Measurements from ENCODE around the gene CNKSR3. TPM values are rescaled to one million over a fixed set of nuclear protein-coding genes. Genes with fewer than 3 reads are reported as not detected.
A peak's percentile ranks its signal among the peaks of the same experiment; 100 is the strongest.

CNKSR3 gene
- total RNA-seq, 4 donors from 2014 or later, result 7.6 to 29.6 (median 12.4) TPM

DNA sequence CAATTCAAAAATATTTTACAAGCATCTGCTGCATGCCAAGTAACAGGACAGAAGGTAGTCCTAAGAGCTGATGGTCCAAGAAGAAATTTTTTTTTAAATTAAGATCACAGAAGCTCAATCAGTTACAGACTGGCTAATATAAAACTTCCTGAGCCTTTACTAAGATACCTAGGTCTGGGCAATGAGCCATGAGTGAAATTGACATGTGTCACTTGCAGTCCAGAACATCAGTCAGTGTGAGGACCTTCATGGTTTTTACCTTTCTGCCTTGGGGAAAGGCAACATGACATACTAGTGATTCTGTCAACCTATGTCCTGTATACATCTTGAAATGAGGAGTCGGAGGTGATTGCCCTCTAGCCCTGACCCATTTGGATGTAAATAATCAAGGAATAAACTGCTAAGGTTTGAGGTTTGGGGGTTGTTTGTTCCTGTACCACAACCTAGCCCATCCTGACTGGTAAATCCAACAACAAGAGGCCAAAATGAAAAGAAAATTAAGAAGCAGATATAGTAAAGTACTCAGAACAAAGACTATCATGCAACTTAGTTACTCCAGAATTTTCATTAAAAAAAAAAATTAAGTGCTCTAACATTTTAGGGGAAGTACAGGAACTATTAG, 70.0 kb downstream of the CNKSR3 start:
- intact Hi-C loops (cut with DNase I; ENCODE audit: low total_unique reads), result no loop called here
- no peak overlapping the region for H3K27ac ChIP-seq

DNA sequence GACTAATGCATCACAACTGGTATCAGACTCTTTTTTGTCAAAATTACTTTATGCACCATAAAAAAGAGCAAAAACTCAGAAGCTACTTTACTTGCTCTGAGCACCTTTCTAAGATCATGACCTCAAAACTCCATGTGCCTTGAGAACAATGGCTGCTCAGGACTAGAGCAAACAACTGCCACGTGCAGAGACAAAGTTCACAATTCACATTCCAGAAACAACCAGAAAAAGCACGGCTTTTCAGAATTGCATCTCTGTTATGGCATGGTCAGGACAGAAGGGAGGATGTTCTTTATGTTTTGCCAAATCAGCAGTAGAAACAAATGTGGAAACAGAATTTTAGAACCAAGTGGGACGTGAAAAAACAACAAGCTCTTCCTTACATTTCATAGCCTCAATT, 70.5 kb downstream of the CNKSR3 start:
- H3K27me3 ChIP-seq, result no peaks in the 10 kb centered on the region
- H3K27ac ChIP-seq, result no peak overlapping the region
- no peak overlapping the region for H3K4me3 ChIP-seq
- no peaks in the 10 kb centered on the region for H3K36me3 ChIP-seq
- no peak for DNase-seq
- intact Hi-C loops (cut with DNase I; ENCODE audit: low total_unique reads), result no loop called here
- TF ChIP-seq CTCF (IDR thresholded peaks at IDR 0.05) (no peak), POLR2A (IDR thresholded peaks at IDR 0.05) (no peak)
- H3K9me3 ChIP-seq, result no peaks in the 10 kb centered on the region
- no peaks in the 10 kb centered on the region for H3K4me1 ChIP-seq

More for the DNA sequence above, 70.0 kb downstream of the CNKSR3 start:
- no peaks in the 10 kb centered on the region for H3K4me1 ChIP-seq
- no peaks in the 10 kb centered on the region for H3K27me3 ChIP-seq
- H3K4me3 ChIP-seq, result no peak overlapping the region
- DNase-seq, result no peak
- no peaks in the 10 kb centered on the region for H3K9me3 ChIP-seq
- TF ChIP-seq POLR2A (IDR thresholded peaks at IDR 0.05) (no peak), CTCF (IDR thresholded peaks at IDR 0.05) (no peak)
- H3K36me3 ChIP-seq, result no peaks in the 10 kb centered on the region

DNA sequence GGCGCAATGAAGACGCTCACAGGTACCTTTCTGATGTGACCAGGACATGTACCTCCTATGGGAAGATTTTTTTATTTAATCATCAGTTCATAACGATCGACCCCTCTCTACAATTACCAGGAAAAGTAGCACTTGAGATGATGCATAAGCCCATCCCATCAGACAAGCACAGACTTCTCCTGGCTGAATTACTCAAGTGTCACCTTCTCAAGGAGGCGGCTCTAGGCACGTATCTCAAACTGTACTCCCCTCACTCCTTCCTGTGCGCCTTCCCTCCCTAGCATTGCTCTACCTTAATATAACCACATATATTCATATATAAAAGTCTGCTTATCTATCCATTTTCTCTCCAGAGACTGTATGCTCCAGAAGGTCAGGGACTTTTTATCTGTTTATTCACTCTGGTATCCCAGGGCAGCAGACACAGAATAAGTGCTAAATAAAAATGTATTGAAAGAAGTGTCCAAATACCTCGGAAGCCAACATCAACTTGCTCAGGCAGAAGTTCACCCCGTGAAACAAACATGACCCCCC, 71.5 kb downstream of the CNKSR3 start:
- Histone ChIP-seq H3K9me3 (no peaks in the 10 kb centered on the region), H3K4me3 (no peak overlapping the region), H3K4me1 (no peaks in the 10 kb centered on the region), H3K27ac (no peak overlapping the region), H3K27me3 (no peaks in the 10 kb centered on the region), H3K36me3 (no peaks in the 10 kb centered on the region)
- no peak for DNase-seq
- no peak for TF ChIP-seq CTCF (IDR thresholded peaks at IDR 0.05)
- no peak for TF ChIP-seq POLR2A (IDR thresholded peaks at IDR 0.05)
- intact Hi-C loops (cut with DNase I; ENCODE audit: low total_unique reads), result no loop called here

DNA sequence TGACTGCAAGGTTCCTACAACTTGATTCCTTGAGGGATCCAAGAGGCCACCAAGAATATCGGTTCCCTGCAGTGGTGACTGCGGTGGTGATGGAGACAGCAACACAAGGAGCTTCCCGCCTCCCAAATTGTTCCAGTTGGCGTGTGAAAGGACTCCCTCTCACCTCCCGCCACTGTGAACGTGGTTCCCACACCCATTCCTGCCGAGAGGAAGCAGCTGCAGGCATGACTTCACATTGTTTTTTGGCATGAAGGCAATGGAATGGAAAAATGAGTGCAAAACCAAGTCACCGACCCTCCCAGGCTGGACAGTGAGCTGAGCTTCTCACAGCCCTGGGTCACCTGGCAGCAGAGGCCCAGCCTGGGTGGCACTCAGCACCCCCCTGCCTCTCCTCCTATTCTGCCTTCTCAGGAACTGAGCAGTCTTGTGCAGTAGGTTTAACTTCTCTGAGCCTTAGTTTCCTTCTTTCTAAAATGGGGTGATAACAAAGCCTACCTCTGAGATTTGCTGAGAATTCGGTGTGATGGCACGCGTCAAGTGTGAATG, 75.0 kb downstream of the CNKSR3 start:
- no peak overlapping the region for H3K4me3 ChIP-seq
- H3K27ac ChIP-seq, result no peak overlapping the region
- no peaks in the 10 kb centered on the region for H3K4me1 ChIP-seq
- H3K36me3 ChIP-seq, result no peaks in the 10 kb centered on the region
- no peak for TF ChIP-seq POLR2A (IDR thresholded peaks at IDR 0.05)
- TF ChIP-seq CTCF (IDR thresholded peaks at IDR 0.05), result no peak
- no peak for DNase-seq
- H3K9me3 ChIP-seq, result no peaks in the 10 kb centered on the region
- H3K27me3 ChIP-seq, result no peaks in the 10 kb centered on the region
- intact Hi-C loops (cut with DNase I; ENCODE audit: low total_unique reads), result no loop called here

DNA sequence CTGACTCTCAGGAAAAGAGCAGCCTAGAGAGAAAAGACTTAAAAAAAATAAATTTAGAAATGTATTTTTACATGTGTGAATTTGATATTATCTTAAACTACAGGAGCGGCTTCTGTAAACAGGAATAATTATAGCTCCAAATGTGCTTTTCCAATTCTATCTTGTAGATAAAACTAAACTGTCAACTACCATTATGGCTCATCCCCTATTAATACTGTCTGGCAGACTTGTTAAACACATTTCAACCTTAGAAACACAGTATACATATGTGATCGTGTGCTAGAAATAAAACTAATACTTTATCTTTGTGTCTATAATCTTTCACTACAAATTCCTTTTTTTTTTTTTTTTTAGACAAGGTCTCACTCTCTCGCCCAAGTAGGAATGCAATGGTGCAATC, 75.8 kb downstream of the CNKSR3 start:
- peak overlapping the region in 1 of 2 donors; percentile 53 for H3K27ac ChIP-seq
- no peaks in the 10 kb centered on the region for H3K27me3 ChIP-seq
- no peak for DNase-seq
- intact Hi-C loops (cut with DNase I; ENCODE audit: low total_unique reads), result no loop called here
- H3K36me3 ChIP-seq, result no peaks in the 10 kb centered on the region
- no peaks in the 10 kb centered on the region for H3K4me1 ChIP-seq
- H3K9me3 ChIP-seq, result no peaks in the 10 kb centered on the region
- no peak for TF ChIP-seq POLR2A (IDR thresholded peaks at IDR 0.05)
- no peak for TF ChIP-seq CTCF (IDR thresholded peaks at IDR 0.05)
- H3K4me3 ChIP-seq, result no peak overlapping the region

Measured in uterus (tissue), 4 donors.